Measurements from ENCODE around the gene MTARC2.

MTARC2 gene

DNA sequence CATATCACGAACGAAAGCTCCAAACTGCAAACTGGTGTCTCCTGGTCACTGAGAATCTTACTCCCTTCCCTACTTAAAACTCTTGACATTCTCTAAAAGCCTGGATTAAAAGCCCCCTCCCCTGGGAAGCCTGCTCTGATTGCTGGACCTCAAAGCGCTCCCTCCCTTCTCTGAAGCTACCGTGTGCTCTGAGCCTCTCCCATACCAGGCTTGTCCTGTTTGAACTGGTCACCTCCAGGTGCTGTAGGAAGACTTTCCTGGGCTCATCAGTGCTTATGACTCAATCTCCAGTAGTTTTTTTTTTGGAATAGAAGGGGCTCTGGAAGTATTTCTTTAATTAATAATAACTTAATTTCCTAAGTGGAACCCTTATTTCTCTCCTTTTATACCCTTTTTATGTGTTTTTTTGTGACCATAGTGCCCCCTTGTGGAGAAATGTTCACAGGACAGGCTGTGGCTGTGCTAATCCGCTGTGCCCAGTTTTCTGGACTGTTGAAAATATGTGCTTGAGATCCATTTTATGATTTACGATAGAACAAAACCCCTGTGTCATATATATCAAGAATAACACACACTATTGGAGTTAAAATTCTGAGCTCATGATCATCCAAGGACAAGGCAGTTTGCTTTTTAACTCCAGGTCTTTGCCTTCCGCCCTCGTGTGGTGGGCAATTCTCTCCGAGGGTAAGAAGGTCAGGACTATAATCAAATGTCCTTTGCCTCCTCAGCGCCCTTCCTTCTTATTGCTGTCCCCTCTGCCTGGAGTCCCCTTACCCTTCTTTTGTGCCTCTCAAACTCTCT lies 55.5 kb downstream of the MTARC2 start:
- H3K4me3 ChIP-seq (ENCODE audit: control insufficient read depth, low read depth, low read length) = no peak overlapping the region
- TF ChIP-seq CTCF (conservative IDR thresholded peaks at IDR 0.05; ENCODE audit: control insufficient read depth, insufficient read depth, low read depth, low read length) = peak; percentile 69
- peak; percentile 51 for DNase-seq (ENCODE audit: low read depth)

- no peak for TF ChIP-seq CTCF (conservative IDR thresholded peaks at IDR 0.05; ENCODE audit: control insufficient read depth, insufficient read depth, low read depth, low read length)
- H3K4me3 ChIP-seq (ENCODE audit: control insufficient read depth, low read depth, low read length) = no peak overlapping the region
- DNase-seq (ENCODE audit: low read depth) = no peak
Observed at GRCh38 chr1:220804202-220804586, 56.1 kb downstream of the MTARC2 start.

- DNase-seq (ENCODE audit: low read depth) = no peak
- TF ChIP-seq CTCF (conservative IDR thresholded peaks at IDR 0.05; ENCODE audit: control insufficient read depth, insufficient read depth, low read depth, low read length) = no peak
- no peak overlapping the region for H3K4me3 ChIP-seq (ENCODE audit: control insufficient read depth, low read depth, low read length)
Observed at GRCh38 chr1:220806408-220806807, 58.3 kb downstream of the MTARC2 start.

GRCh38 chr1:220807726-220808125 lies 59.6 kb downstream of the MTARC2 start:
- no peak for TF ChIP-seq CTCF (conservative IDR thresholded peaks at IDR 0.05; ENCODE audit: control insufficient read depth, insufficient read depth, low read depth, low read length)
- H3K4me3 ChIP-seq (ENCODE audit: control insufficient read depth, low read depth, low read length) = no peak overlapping the region
- no peak for DNase-seq (ENCODE audit: low read depth)

- H3K4me3 ChIP-seq (ENCODE audit: control insufficient read depth, low read depth, low read length) = no peak overlapping the region
- no peak for TF ChIP-seq CTCF (conservative IDR thresholded peaks at IDR 0.05; ENCODE audit: control insufficient read depth, insufficient read depth, low read depth, low read length)
- DNase-seq (ENCODE audit: low read depth) = no peak
Observed at GRCh38 chr1:220808345-220809186, 60.4 kb downstream of the MTARC2 start.

DNA sequence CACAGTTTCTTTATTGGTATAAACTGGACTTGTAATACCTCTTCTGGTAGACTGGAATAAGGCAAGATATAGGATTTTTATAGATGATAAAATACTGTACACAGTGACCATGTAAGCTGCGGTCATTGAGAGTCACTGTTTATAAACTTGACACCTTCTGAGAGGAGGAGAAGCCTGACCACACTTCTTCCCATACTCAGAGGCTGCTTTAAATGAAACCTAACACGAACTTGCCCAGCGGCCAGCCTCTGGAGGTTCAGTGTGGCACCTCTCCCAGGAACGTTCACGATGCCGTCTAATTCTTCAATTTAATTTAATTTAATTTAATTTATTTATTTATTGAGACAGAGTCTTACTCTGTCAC lies 61.0 kb downstream of the MTARC2 start:
- DNase-seq (ENCODE audit: low read depth) = no peak
- TF ChIP-seq CTCF (conservative IDR thresholded peaks at IDR 0.05; ENCODE audit: control insufficient read depth, insufficient read depth, low read depth, low read length) = no peak
- H3K4me3 ChIP-seq (ENCODE audit: control insufficient read depth, low read depth, low read length) = no peak overlapping the region

Data from fibroblast of mammary gland (primary cell).